ENCODE results near the gene KEAP1.

- TF ChIP-seq POLR2A (IDR thresholded peaks at IDR 0.05; ENCODE audit: low read depth, low read length), result no peak
- no peak for TF ChIP-seq POLR2AphosphoS5 (IDR thresholded peaks at IDR 0.05; ENCODE audit: low read depth, low read length)
- TF ChIP-seq TAF1 (IDR thresholded peaks at IDR 0.05; ENCODE audit: borderline replicate concordance, low read depth, low read length), result no peak
Measured at GRCh38 chr19:10468133-10468532, 35.0 kb downstream of the KEAP1 start.
